Measurements from ENCODE around the gene PSMC2.
"Not testable (repeated sequence)": the region's sequence is repeated elsewhere in the genome, so short reads cannot be mapped to it uniquely, and the experiment has no call there.

PSMC2 gene

DNA sequence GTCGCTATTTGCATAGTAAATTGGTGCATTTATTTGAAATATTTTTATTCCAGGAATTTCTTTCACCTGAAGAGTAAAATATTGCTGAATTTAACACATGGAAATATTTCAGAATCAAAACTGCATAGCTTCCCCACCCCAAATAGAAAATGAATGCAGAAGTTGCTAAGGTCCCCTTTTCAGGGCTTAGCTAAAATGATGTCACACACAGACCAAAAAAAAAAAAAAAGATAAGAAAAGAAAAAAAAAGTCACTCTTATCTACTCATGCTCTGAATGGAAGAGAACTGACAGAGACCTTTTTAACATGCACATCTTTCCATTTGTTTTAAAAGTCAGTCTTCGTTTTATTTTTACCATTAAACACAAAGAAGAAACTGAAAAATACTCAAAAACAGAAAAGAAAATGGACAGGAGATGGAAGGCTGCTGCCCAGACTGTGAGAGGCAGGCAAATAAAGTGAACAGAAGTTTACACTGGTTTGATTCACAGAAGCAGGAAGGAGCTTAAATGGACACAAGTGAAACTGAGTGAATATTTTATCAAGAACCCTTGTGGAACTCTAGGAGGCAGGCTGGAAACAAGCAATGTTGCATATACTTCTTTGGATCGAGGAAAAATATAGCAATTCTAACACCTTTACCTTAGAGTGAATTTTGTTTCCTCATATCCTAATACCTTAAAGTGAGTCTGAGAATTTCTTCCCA is 32.0 kb downstream of the PSMC2 start:
- no peak for DNase-seq (ENCODE audit: low read depth, low spot score)

- DNase-seq (ENCODE audit: low read depth, low spot score): no peak
Observed at GRCh38 chr7:103380395-103381191, 33.1 kb downstream of the PSMC2 start.

- no peak for DNase-seq (ENCODE audit: low read depth, low spot score)
Observed at GRCh38 chr7:103381280-103382031, 34.0 kb downstream of the PSMC2 start.

- DNase-seq (ENCODE audit: low read depth, low spot score): no peak
Observed at GRCh38 chr7:103382032-103382402, 34.6 kb downstream of the PSMC2 start.

- no peak for DNase-seq (ENCODE audit: low read depth, low spot score)
Observed at GRCh38 chr7:103387242-103387641, 39.8 kb downstream of the PSMC2 start.

DNA sequence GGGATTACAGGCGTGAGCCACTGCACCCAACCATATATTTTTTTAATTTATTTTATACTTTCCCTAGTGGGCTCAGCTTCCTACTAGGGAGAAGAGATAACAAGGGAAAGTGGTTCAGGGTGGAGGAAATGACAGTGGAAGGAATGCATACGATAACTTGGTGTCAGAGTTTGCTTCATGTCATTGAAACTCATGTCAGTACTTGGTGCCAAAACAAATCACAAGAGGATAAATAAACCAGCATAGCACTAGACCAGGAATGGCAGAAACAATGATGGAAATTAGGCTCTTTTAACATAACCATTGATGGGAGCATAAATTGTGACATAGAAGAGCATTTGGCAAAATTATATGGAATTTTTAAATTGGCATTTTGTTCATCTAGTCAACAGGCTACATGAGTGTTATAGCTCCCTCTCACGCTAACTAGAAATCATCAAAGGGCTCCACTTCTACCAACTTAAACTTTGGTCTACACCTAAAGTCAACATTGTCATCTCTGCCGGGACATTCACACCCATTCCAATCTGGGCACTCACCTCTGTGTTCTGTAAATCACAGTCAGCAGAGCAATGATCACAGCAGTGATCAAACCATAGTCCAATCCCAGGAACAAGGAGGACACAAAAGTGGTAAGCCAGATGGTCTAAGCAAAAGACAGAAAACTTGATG is 41.2 kb downstream of the PSMC2 start:
- no peak for DNase-seq (ENCODE audit: low read depth, low spot score)

DNA sequence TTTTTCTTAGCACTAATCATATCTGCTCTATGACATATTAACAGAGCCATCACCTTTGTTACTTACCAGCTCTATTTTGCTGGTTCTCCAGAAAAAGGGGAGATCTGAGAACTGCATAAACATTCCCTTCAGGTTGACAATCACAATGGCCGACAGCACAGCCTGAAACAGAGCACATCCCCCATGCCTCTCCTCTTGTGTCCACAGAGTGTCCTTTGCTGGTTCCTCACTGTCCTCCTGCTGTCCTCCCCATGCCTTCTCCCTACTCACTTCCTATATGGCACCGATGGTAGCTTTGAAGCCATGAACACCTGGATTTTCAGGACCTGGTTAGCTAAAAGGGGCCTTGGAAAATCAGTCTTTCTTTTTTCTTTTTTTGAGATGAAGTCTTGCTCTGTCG is 41.8 kb downstream of the PSMC2 start:
- DNase-seq (ENCODE audit: low read depth, low spot score): no peak

DNA sequence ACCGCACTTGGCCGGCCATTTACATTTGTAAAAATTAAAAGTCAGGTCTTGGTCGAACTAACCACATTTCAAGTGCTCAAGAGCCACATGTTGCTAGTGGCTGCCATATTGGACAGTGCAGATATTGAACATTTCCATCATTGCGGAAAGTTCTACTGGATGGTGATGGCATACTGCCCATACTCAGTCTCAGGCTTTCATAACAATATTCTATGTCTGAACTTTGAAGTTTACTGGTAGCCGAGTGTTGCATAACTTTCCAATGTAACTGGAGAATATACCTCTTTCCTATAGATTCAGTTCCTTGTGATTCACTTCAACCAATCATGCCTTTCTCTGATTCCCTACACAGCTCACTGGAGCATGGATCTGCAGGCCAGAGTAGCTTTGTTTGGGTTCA is 43.7 kb downstream of the PSMC2 start:
- DNase-seq (ENCODE audit: low read depth, low spot score): no peak

DNA sequence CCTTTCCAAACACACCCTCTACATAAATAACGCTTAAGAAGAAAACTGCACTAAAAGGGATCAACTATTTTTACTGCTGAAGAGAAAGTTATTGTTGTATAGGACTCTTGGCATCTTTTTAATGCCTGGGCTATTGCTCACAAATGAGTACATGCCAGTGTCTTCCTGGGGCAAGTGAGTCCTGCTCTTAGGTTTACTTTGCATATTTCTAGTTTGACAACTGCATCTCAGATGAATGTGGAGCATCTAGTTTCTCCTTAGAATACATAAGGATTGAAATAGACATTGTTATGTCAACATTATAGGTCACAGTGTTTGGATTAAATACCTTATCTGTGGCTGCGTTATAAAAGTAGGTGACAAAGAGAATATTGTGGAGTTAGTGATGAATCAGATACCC is 44.5 kb downstream of the PSMC2 start:
- DNase-seq (ENCODE audit: low read depth, low spot score): no peak

DNA sequence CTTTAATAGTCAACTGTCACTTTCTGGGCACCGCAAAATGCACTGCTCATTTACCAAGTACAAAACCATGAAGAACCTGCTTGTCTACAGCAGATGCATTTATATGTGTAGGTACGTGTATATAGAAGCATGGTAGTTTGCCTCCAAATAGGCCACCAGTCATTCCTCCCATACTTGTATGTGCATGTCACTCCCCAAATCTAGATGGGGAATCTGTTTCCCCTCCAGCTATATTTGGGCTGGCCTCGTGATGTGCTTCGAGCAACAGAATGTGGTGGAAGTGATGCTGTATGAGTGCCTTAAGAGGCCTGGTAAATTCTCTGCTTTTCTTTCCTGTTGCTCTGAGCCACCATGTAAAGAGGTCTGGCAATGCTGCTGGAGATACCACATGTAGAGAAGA is 47.1 kb downstream of the PSMC2 start:
- no peak for DNase-seq (ENCODE audit: low read depth, low spot score)

DNA sequence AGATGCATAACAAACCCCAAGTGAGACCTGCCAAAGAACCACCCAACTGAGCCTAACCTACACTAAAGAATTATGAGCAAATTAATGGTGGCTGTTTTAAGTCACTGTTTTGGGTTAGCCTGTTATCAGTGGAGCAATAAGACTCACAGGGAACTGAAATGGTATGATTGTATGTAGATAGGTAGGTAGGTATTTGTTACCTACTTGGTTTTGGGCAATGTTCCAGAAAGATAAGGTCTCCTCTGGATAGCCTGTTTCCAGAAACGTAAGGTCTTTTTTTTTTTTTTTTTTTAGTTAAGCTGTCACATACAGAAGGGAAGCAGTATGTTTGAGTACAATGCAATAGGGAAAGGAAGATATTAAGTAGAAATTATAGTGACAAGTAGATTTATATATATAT is 47.6 kb downstream of the PSMC2 start:
- DNase-seq (ENCODE audit: low read depth, low spot score): no peak

GRCh38 chr7:103396471-103396870 is 49.0 kb downstream of the PSMC2 start:
- DNase-seq (ENCODE audit: low read depth, low spot score): no peak

GRCh38 chr7:103398483-103399127 is 51.2 kb downstream of the PSMC2 start:
- DNase-seq (ENCODE audit: low read depth, low spot score): no peak

DNA sequence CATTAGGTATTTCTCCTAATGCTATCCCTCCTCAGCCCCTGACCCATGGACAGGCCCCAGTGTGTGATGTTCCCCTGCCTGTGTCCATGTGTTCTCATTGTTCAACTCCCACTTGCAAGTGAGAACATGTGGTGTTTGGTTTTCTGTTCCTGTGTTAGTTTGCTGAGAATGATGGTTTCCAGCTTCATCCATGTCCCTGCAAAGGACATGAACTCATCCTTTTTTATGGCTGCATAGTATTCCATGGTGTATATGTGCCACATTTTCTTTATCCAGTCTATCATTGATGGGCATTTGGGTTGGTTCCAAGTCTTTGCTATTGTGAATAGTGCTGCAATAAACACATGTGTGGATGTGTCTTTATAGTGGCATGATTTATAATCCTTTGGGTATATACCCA is 52.2 kb downstream of the PSMC2 start:
- DNase-seq (ENCODE audit: low read depth, low spot score): not testable (repeated sequence)

GRCh38 chr7:103405789-103406613 is 58.6 kb downstream of the PSMC2 start:
- DNase-seq (ENCODE audit: low read depth, low spot score): not testable (repeated sequence)

- DNase-seq (ENCODE audit: low read depth, low spot score): no peak
Observed at GRCh38 chr7:103412151-103412550, 64.7 kb downstream of the PSMC2 start.

DNA sequence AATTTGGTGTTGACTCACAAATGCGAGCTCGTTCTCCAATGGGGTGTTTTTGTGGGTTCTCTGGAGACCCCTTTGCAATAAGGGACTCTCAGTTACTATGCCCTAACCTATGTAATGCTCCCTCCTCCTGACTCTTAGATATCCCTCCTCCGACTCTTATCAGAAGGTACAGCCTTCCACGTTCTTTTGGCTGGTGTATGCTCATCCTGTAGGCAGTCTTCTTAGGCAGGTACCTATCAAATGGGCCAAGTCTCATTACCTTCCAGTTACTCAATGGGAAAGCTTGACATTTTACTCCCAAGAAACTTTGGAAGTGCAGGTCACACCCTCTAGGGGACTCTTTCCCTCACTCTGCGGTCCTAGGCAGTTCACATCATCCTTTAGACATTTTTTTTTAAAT is 66.0 kb downstream of the PSMC2 start:
- no peak for DNase-seq (ENCODE audit: low read depth, low spot score)

GRCh38 chr7:103418241-103418640 is 70.8 kb downstream of the PSMC2 start:
- DNase-seq (ENCODE audit: low read depth, low spot score): no peak
